ENCODE results near the gene FBXO40. TPM values are rescaled to one million over a fixed set of nuclear protein-coding genes. Genes with fewer than 3 reads are reported as not detected.
A peak's percentile ranks its signal among the peaks of the same experiment; 100 is the strongest.

Gene FBXO40
- total and polyA plus RNA-seq, 9 of the 15 experiments (the other 6 are each of a cell fraction or from before 2014, with no cell fraction given), result 0.01 to 0.05 (median 0.04) TPM; not detected in 3

GRCh38 chr3:121660356-121661171, 67.4 kb downstream of the FBXO40 start, which contains the start of gene HCLS1 (continued):
- TF ChIP-seq POLR2B (IDR thresholded peaks at IDR 0.05; ENCODE audit: low read depth, partially characterized antibody) (peak; percentile 34), PTBP1 (IDR thresholded peaks at IDR 0.05; ENCODE audit: low read depth, low read length) (no peak), BRF1 (IDR thresholded peaks at IDR 0.05; ENCODE audit: borderline replicate concordance, extremely low read depth, insufficient read length) (no peak), CSDE1 (IDR thresholded peaks at IDR 0.05) (no peak), NCOA6 (IDR thresholded peaks at IDR 0.05) (no peak), E2F5 (CRISPR knock-in tag; IDR thresholded peaks at IDR 0.05) (no peak), HNRNPK (IDR thresholded peaks at IDR 0.05; ENCODE audit: low read depth, low read length, poor library complexity, severe bottlenecking) (no peak), EWSR1 (IDR thresholded peaks at IDR 0.05; ENCODE audit: borderline replicate concordance, low read depth, partially characterized antibody) (no peak), ZBTB12 (CRISPR knock-in tag; IDR thresholded peaks at IDR 0.05) (peak; percentile 43), KLF1 (tag; IDR thresholded peaks at IDR 0.05) (no peak), SMAD1 (IDR thresholded peaks at IDR 0.05; ENCODE audit: low read depth, low read length, partially characterized antibody) (no peak), USF2 (CRISPR knock-in tag; IDR thresholded peaks at IDR 0.05) (no peak), CREM (IDR thresholded peaks at IDR 0.05; ENCODE audit: low read depth) (peak; percentile 83), LCOR (CRISPR knock-in tag; IDR thresholded peaks at IDR 0.05) (0 out of 2 replicates have a peak, but pooled peaks have one; percentile 35), FOXJ3 (CRISPR knock-in tag; IDR thresholded peaks at IDR 0.05) (no peak), GABPA (tag; conservative IDR thresholded peaks at IDR 0.05; ENCODE audit: low read depth) (peak; percentile 88), CHD4 (IDR thresholded peaks at IDR 0.05; ENCODE audit: insufficient read depth, insufficient replicate concordance, low read depth, low read length, poor library complexity, severe bottlenecking) (no peak)
